ENCODE measurements around the gene SUMO2.
"Not testable (repeated sequence)": the region's sequence is repeated elsewhere in the genome, so short reads cannot be mapped to it uniquely, and the experiment has no call there.

The SUMO2 gene

DNA sequence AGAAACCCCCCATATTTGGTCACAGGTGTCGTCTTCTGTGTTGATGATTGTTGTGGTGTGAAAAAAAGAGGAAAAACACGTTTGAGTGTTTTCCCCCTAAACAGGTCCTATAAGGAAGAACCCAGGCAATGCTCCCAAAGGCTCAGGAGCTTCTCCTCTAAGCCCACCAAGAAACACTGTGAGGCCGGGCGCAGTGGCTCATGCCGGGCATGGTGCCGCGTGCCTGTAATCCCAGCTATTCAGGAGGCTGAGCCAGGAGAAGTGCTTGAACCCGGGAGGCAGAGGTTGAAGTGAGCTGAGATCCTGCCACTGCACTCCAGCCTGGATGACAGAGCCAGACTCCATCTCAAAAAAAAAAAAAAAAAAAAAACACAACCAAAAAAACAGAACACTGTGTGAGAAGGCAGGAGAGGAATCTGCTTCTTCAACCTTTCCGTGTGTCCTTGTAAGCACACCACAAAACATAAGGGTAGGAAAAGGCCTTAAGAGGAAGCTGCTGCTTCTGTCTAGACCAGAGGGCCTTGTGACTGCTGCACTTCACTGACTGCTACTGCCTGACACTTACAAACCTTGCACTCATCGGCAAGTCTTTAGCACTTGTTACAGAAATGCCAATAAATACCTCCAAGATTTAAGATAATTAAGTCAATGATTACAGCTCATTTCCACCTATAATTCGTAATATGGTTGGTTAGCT lies 37.8 kb downstream of the SUMO2 start:
- no peak for DNase-seq (ENCODE audit: low spot score)

DNA sequence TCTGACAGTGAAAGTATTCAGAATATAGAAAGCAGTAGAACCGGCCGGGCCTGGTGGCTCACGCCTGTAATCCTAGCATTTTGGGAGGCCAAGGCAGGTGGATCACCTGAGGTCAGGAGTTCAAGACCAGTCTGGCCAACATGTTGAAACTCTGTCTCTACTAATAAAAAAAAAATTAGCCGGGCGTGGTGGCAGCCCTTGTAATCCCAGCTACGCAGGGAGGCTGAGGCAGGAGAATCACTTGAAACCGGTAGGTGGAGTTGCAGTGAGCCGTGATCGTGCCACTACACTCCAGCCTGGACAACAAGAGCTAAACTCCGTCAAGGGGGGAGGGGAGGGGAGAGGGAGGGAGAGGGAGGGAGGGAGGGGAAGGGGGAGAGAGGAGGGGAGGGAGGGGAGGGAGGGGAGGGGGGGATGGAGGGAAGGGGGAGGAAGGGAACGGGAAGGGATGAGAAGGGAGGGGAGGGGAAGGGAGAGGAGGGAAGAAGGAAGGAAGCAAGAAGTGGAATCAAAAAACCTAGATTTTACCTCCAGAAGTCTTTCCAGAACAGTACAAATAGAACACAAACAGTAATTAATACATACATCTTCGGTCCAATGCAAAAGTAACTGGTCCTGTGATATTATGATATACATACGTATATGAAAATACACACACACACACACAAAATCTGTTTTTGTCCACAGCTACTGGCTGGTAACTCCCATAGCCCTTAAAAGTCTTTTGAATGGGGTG lies 40.4 kb downstream of the SUMO2 start:
- DNase-seq (ENCODE audit: low spot score) = no peak

DNA sequence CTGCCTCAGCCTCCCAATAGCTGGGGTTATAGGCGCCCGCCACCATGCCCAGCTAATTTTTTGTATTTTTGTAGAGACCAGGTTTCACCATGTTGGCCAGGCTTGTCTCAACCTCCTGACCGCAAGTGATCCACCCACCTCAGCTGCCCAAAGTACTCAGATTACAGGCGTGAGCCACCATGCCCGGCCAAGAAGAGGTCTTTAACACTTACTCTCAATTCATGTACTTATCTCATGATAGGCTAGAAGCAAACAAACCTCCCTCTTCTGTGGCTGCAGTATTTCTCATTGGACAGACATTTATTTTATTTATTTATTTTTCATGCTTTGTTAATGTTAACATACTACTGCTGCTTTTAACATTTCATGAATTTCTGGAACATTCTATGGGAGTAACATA lies 44.2 kb downstream of the SUMO2 start:
- DNase-seq (ENCODE audit: low spot score) = no peak

DNA sequence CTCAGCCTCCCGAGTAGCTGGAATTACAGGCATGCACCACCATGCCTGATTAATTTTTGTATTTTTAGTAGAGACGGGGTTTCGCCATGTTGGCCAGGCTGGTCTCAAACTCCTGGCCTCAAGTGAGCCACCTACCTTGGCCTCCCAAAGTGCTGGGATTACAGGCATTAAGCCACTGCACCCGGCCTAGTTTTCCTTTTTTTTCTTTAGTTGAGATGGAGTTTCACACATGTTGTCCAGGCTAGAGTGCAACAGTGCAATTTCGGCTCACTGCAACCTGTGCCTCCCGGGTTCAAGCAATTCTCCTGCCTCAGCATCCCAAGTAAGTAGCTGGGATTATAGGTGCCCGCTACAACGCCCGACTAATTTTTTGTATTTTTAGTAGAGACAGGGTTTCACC lies 45.0 kb downstream of the SUMO2 start:
- not testable (repeated sequence) for DNase-seq (ENCODE audit: low spot score)

DNA sequence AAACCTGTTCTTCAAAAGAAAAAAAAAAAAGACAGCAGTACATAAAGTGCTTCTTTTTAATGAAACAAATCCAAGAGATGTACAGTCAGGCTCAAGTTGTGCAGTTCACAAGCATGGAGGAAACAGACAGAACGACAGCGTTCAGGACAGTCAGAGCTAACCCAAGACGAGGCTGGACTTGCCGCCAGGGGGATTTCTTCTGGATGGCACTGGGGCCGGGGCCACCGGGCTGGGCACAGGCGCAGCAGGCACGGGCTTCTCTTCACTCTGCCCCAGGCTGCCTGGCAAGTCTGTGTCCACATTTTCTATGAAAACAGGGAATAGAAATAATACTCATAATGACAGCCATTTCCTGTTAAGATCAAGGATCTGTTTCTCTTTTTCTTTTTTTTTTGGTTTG lies 46.8 kb downstream of the SUMO2 start:
- DNase-seq (ENCODE audit: low spot score) = no peak

DNA sequence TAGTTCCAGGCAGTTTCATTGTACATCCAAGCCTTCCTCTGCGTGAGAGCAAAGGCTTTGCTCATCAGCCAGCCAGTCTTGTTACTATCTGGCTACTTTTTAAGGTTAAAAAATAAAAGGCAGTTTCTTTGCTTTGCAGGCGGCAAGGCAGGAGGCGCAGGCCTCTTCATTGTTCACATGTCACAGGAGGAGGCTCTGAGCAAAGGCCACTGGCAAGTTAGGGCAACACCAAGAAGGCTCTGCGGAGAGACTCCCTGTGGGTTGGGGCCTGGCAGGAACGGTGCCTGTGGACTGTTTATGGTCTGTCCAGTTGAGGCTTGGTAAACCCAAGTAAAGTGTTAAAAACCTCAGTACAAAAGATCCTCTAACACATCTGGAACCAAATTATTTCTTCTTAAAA lies 47.3 kb downstream of the SUMO2 start:
- no peak for DNase-seq (ENCODE audit: low spot score)

DNA sequence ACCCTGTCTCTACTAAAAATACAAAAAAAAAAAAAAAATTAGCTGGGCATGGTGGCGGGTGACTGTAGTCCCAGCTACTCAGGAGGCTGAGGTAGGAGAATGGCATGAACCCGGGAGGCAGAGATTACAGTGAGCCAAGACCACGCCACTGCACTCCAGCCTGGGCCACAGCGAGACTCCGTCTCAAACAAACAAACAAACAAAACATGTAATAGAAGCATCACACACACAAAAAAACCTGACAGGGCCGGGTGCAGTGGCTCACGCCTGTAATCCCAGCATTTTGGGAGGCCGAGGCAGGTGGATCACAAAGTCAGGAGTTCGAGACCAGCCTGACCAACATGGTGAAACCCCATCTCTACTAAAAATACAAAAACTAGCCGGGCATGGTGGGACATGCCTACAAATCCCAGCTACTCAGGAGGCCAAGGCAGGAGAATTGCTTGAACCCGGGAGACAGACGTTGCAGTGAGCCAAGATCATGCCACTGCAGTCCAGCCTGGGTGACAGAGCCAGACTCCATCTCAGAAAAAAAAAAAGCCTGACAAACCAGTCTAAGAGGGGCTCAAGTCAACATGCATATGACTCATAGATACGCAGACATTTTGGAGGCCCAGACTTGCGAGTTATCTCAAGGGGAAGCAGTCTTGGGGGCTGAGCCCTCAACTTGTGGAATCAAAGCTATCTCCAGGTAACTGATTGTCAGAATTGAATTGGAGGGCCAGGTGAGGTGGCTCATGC lies 49.0 kb downstream of the SUMO2 start:
- DNase-seq (ENCODE audit: low spot score) = not testable (repeated sequence)

DNA sequence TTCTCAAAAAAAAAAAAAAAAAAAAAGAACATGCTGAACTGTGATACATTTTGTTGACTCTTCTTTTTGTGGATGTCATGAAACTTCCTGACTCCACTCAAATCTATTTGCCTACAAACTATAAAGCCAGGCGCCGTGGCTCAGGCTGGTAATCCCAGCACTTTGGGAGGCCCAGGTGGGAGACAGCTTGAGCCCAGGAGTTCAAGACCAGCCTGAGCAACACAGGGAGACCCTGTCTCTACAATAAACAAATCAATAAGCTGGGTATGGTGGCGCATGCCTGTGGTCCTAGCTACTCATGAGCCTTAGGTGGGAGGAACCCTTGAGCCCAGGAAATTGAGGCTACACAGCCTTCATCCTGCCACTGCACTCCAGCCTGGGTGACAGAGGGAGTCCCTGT lies 49.8 kb downstream of the SUMO2 start:
- no peak for DNase-seq (ENCODE audit: low spot score)

DNA sequence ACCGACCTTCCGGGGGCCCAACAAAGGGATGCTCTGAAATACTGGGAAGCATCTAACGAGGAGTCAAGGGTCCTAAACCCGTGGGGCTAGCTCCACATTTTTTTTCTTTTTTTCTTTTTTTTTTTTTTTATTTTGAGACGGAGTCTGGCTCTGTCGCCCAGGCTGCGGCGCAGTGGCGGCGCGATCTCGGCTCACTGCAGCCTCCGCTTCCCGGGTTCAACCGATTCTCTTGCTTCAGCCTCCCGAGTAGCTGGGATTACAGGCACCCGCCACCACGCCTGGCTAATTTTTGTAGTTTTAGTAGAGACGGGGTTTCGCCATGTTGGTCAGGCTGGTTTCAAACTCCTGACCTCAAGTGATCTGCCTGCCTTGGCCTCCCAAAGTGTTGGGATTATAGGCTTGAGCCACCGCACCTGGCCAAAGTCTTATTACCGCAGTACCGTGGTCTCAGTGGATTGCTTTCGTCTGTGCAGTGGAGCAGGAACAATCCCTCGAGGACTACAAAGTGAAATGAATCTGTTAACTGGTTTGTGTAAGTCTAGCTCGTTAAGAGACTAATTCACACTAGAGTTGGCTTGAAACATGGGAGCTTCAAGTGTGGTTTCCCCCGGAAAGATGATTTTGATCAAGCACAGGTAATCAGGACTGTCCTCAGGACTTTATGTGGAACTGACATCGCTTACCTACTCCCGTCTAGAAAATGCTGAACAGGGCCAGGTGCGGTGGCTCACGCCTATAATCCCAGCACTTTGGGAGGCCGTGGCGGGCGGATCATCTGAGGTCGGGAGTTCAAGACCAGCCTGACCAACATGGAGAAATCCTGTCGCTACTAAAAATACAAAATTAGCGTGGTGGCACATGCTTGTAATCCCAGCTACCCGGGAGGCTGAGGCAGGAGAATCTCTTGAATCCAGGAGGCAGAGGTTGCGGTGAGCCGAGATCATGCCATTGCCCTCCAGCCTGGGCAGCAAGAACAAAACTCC lies 50.5 kb downstream of the SUMO2 start:
- not testable (repeated sequence) for DNase-seq (ENCODE audit: low spot score)

DNA sequence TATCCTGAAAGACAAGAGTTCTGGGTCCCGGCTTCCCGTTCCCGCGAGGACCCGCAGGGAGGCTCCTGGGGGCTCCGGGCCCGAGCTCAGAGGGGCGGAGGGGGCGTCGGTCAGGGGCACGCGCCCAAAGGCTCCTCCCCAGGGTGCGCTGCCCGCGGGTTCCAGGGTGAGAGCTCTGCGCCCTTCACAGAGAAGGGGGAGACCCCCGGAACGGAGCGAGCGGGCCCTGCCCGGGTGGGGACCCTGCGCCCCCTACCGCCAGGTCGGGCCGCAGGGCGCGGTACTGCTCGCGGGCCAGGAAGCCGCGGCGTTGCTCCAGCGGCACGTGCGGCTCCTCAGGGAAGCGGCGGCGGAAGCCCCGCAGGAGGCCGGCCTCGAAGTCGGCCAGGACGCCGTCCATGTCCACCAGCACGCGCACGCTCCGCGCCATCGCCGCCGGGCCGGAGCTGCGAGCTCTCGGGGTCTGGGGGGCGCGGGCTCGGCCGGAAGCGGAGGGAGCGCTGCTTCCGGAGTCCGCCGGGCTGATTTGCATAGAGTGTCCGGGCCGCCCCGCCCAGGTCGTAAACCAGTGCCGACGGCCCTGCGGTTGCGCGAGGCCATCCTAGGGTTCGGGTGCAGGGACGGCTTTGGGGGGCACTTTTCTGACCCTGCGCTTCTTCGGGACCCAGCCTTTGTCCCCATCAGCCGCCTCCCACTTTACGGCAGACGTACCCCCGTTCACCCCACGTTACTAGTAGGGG lies 51.3 kb downstream of the SUMO2 start, which contains the start of gene NT5C:
Gene NT5C (minus strand): TSS at position 465 of the 740 bp plus-strand sequence. CDS start 35 bp downstream, at position 430.
- peak; percentile 86 for DNase-seq (ENCODE audit: low spot score)

DNA sequence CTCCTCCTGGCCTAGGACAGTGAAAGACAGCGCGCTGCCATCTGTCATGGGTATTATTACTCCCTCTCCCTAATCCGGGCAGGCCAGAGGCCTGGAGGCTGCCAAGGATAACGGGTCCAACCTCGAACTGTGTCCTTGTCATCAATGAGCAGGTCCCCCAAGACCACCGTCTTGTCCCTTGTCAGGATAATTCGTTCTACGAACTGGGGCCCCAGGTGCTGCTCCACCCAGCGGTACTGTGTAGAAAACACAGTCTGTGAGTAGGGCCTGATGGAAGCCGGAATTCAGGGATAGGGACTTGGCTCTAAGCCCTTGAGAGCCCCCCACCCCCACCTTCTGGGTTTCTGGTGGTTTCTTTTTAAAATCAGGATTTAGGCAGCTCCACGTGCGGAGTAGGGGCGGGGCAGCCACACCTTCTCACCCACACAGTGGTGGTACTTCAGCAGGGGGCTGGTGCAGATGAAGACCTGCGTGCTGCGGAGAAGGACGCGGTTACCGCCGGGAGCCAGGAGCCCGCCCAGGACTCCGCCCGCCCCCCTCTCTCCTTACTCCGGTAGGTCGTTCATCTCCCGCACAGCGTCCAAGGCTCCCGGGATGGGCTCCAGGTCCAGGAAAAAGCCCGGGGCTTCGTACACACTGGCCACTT lies 52.0 kb downstream of the SUMO2 start:
- peak; percentile 65 for DNase-seq (ENCODE audit: low spot score)

DNA sequence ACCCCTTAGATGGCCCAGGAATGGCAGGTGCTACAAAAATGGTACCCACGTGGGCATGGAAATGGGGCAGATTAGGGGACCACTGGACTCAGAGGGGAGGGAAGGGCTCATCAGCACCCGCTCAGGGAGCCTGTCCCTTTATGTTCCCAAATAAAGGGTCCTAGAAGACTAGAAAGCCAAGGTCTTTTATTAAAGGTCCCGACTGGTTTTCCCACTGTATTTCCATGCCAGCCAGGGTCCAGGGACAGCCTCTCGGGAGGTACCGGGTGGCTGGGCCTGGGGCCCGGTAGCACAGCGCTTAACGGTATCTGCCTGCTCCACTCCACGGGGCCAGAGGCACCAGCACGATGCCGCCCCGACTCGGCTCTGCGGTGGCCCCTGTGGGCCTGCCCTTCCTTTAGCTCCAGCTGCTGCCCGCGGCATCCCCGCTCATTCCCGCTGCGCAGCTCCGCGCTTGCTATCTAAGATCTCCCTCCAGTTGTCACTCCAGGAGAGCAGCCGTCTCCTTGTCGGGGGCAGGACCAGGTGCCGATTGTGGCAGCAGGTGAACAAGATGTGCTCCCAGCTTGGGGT lies 52.6 kb downstream of the SUMO2 start:
- no peak for DNase-seq (ENCODE audit: low spot score)

DNA sequence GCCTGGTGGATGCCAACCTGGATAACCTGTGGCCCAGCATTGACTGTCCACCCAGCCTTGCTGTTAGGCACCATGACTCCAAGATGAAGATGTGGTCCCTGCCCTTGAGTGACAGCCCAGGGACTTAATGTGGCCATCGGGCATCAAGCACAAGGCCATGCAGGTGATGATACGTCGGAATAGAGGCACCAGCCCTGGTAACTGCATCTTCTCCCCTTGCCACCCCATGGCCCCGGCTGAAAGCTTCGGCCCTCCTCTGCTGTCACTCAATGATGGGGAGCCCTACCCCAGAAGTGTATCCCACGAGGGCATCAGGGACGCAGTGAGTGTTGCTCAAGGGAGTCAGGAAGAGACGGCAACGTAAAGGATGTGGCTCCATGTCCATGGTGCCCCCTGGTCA lies 53.2 kb downstream of the SUMO2 start:
- no peak for DNase-seq (ENCODE audit: low spot score)

DNA sequence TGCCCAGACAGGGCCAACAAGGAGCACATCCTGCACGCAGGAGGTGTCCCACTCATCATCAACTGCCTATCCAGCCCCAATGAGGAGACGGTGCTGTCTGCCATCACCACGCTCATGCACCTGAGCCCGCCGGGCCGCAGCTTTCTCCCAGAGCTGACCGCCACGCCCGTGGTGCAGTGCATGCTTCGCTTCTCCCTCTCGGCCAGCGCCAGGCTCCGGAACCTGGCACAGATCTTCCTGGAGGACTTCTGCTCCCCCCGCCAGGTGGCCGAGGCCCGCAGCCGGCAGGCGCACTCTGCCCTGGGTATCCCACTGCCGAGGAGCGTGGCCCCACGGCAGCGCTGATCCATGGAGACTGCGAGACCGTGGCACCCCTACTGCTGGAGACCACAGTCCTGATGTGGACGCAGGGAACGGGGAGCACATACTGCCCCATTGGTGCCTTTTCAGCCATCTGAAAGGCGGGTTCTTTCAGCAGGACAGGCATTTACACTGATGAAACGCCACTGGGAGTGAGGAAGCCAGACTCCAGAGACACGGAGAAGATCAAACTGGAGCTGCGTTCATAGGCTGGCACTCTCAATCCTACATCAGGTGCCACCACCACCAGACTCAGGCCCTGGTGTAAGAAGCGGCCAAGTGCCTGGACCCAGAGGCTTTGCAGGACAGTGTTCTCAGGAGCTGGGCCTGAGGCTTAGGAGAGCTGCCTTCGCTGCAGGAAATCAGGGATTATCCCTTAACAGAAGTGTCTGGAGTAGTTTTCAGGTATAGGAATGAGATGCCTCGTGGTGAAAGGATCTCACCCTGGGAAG lies 53.9 kb downstream of the SUMO2 start:
- no peak for DNase-seq (ENCODE audit: low spot score)

DNA sequence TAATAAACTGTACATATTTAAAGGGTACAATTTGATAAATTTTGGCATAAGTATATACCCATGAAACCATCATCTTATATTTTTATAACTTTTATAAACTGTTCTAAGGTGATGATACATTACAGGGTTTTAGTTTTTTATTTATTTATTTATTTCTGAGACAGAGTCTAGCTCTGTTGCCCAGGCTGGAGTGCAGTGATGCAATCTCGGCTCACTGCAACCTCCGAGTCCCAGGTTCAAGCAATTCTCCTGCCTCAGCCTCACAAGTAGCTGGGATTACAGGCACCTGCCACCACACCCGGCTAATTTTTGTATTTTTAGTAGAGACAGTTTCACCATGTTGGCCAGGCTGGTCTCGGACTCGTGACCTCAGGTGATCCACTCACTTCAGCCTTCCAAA lies 54.8 kb downstream of the SUMO2 start:
- not testable (repeated sequence) for DNase-seq (ENCODE audit: low spot score)

DNA sequence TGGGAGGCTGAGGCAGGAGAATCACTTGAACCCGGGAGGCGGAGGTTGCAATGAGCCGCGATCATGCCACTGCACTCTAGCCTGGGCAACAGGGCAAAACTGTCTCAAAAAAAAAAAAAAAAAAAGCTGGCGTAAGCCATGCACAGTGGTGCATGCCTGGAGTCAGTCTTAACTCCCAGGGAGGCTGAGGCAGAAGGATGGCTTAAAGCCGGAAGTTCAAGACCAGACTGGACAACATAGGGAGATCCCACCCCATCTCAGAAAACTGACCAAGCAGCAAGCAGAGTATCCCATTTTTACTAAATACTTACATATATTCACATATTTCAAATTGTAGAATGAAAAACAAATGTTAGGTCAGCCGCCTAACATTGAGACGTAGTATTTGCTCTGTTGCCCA lies 55.8 kb downstream of the SUMO2 start:
- DNase-seq (ENCODE audit: low spot score) = no peak

DNA sequence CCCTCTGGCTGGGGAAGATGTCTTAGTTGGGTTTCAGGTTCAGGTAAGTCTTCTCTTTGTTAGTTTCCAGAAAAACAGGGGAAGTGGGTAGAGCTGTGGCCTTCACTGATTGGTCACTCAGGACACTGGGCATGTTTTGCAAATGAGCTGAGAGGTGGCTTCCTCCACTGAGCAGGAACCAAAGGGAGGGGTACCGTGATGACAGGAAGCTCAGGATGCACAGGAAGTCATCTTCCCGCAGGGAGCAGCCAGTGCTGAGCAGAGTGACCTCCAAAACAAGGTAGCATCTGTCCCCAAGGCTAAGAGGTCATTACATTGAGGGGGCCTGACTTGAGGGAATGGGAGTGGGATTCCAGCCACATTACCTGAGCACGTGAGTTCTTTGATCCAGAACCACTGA lies 56.8 kb downstream of the SUMO2 start:
- DNase-seq (ENCODE audit: low spot score) = no peak

DNA sequence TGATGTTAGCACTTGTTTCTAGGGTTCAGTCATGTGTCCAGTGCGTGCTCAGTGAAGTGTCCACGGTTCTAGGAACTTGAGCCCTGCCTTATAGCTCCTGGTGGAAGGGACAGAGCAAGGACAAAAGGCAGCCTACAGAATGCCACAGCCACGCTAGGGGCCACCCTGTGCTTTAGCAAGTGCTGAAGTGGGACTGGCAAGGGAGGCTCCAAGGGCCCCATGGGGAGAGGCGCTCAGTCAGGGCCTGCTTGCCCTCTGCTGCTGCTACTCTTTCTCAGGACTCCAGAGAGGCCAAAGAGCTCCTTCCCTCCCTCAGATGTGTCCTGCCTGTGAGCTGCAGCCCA lies 58.0 kb downstream of the SUMO2 start:
- no peak for DNase-seq (ENCODE audit: low spot score)

DNA sequence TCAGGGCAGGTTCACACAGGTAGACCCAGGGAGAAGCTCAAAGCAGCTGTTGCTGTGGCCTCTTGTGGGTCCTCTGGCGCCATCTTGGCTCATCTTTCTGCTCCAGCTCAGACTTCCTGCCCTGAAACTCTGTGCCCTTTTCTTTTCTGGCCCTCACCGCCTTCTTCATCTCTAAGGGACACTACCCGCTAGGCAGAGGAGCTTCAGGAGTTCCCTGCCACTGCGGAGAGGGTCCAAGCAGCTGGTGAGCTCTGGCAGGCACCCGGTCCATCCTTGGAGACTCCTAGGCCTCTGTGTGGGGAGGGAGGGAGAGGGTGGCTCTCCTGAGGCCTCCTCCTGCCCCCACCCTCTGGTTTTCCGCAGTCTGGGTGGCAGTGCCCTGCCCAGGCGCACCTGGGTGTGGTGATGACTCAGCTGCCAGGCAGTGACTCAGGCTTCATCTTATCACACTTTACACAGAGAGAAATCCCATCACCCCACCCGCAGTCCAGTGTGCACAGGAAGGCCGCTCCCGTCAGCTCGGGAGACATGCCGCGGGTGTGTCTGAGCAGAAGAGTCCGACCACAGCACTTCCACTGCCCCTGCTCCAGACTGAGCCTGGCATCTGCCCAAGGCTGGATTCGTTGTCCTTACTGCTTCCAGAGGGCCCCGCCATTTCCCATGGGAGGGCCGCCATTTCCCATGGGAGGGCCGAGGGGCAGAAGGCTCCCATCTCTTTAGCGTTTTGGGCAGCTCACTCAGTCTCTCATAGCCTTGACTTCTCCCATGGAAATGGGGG lies 58.5 kb downstream of the SUMO2 start:
- peak; percentile 98 for DNase-seq (ENCODE audit: low spot score)
